Osteocyte (in vitro differentiated cells): ENCODE data around the gene ACSS1. TPM values are rescaled to one million over a fixed set of nuclear protein-coding genes. Genes with fewer than 3 reads are reported as not detected.
"Not testable (repeated sequence)": the region's sequence is repeated elsewhere in the genome, so short reads cannot be mapped to it uniquely, and the experiment has no call there.

Experiments used
- DNase-seq: peaks from one replicate; pipeline ENCODE4 v3.0.0; 2021; ENCODE audit warnings: mixed read lengths; ENCODE audit not compliant: unreplicated experiment; ENCODE audit errors: extremely low spot score
- H3K27ac Mint-ChIP-seq: one replicate; pipeline ENCODE4 v1.8.0; 2021; ENCODE audit warnings: mild to moderate bottlenecking, mixed read lengths; ENCODE audit not compliant: unreplicated experiment
- H3K27me3 Mint-ChIP-seq: one replicate; pipeline ENCODE4 v1.8.0; 2021; ENCODE audit warnings: mixed read lengths; ENCODE audit not compliant: unreplicated experiment
- H3K36me3 Mint-ChIP-seq: one replicate; pipeline ENCODE4 v1.8.0; 2021; ENCODE audit warnings: mixed read lengths; ENCODE audit not compliant: unreplicated experiment
- H3K4me1 Mint-ChIP-seq: one replicate; pipeline ENCODE4 v1.8.0; 2021; ENCODE audit warnings: mixed read lengths; ENCODE audit not compliant: unreplicated experiment
- H3K4me3 Mint-ChIP-seq: one replicate; pipeline ENCODE4 v1.8.0; 2021; ENCODE audit warnings: mild to moderate bottlenecking, moderate library complexity, mixed read lengths; ENCODE audit not compliant: unreplicated experiment
- H3K9me3 Mint-ChIP-seq: one replicate; pipeline ENCODE4 v1.8.0; 2021; ENCODE audit warnings: mixed read lengths; ENCODE audit not compliant: unreplicated experiment
- total RNA-seq: library from RNA; stranded (reverse); gene quantifications from 2 replicates; pipeline ENCODE4 v1.2.1, GENCODE V29; 2021
- TF ChIP-seq, protein P1 (sequence below): fragments of 200-600 bp; sonication (generic); IDR thresholded peaks from 2 replicates; pipeline ENCODE4 v1.5.0; 2021; ENCODE audit warnings: antibody characterized with exemption, mild to moderate bottlenecking, moderate library complexity

Gene ACSS1
- total RNA-seq, 1 donor from 2014 or later: 8.2 TPM

- peak; percentile 73 for DNase-seq
- H3K27me3 Mint-ChIP-seq: peaks cover 11% of the 10 kb centered on the region
- peaks cover 12% of the 10 kb centered on the region for H3K36me3 Mint-ChIP-seq
- peaks cover 1% of the 10 kb centered on the region for H3K4me1 Mint-ChIP-seq
- no peak overlapping the region for H3K4me3 Mint-ChIP-seq
- peaks cover 7% of the 10 kb centered on the region for H3K9me3 Mint-ChIP-seq
- H3K27ac Mint-ChIP-seq: no peak overlapping the region
- TF ChIP-seq, protein P1, sequence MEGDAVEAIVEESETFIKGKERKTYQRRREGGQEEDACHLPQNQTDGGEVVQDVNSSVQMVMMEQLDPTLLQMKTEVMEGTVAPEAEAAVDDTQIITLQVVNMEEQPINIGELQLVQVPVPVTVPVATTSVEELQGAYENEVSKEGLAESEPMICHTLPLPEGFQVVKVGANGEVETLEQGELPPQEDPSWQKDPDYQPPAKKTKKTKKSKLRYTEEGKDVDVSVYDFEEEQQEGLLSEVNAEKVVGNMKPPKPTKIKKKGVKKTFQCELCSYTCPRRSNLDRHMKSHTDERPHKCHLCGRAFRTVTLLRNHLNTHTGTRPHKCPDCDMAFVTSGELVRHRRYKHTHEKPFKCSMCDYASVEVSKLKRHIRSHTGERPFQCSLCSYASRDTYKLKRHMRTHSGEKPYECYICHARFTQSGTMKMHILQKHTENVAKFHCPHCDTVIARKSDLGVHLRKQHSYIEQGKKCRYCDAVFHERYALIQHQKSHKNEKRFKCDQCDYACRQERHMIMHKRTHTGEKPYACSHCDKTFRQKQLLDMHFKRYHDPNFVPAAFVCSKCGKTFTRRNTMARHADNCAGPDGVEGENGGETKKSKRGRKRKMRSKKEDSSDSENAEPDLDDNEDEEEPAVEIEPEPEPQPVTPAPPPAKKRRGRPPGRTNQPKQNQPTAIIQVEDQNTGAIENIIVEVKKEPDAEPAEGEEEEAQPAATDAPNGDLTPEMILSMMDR: no peak
Measured at GRCh38 chr20:25005661-25006060, 52.3 kb downstream of the ACSS1 start.

- peaks cover 6% of the 10 kb centered on the region for H3K4me1 Mint-ChIP-seq
- H3K36me3 Mint-ChIP-seq: peaks cover 12% of the 10 kb centered on the region
- peaks cover 11% of the 10 kb centered on the region for H3K27me3 Mint-ChIP-seq
- TF ChIP-seq, protein P1: no peak
- H3K4me3 Mint-ChIP-seq: no peak overlapping the region
- H3K9me3 Mint-ChIP-seq: peaks cover 7% of the 10 kb centered on the region
- peak; percentile 42 for DNase-seq
- H3K27ac Mint-ChIP-seq: no peak overlapping the region
Measured at GRCh38 chr20:25005220-25005619, 52.7 kb downstream of the ACSS1 start.

DNA sequence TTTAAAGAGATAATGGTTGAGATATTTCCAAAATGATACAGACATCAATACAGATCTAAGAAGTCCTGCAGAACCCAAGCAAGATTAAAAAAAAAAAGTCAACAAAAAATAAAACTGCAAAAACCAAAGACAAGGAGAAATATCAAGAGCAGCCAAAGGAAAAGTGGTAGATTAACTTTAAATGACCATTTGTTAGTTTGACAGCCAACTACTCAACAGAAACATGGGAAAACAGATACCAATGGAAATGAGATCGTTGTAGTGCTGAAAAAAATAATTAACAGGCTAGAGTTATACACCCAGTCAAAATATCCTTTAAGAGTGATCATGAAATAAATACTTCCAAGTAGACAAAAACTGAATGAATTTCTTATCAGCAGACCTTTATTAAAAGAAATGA, 54.9 kb downstream of the ACSS1 start:
- TF ChIP-seq, protein P1: no peak
- Mint-ChIP-seq H3K4me3 (no peak overlapping the region), H3K9me3 (peaks cover 7% of the 10 kb centered on the region), H3K27me3 (peaks cover 25% of the 10 kb centered on the region), H3K36me3 (peaks cover 11% of the 10 kb centered on the region), H3K4me1 (peaks cover 9% of the 10 kb centered on the region), H3K27ac (no peak overlapping the region)
- no peak for DNase-seq

DNA sequence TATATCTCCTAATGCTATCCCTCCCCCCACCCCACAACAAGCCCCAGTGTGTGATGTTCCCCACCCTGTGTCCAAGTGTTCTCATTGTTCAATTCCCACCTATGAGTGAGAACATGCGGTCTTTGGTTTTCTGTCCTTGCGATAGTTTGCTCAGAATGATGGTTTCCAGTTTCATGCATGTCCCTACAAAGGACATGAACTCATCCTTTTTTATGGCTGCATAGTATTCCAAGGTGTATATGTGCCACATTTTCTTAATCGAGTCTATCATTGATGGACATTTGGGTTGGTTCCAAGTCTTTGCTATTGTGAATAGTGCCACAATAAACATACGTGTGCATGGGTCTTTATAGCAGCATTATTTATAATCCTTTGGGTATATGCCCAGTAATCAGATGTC, 56.6 kb downstream of the ACSS1 start:
- H3K27ac Mint-ChIP-seq, DNase-seq, H3K4me3 Mint-ChIP-seq, H3K36me3 Mint-ChIP-seq, H3K9me3 Mint-ChIP-seq, H3K4me1 Mint-ChIP-seq: not testable (repeated sequence)
- H3K27me3 Mint-ChIP-seq: peaks cover 36% of the 10 kb centered on the region

GRCh38 chr20:25000268-25000801, 57.6 kb downstream of the ACSS1 start:
- peak overlapping the region; percentile 45 for H3K27ac Mint-ChIP-seq

More at GRCh38 chr20:25000268-25000801, 57.6 kb downstream of the ACSS1 start:
- Mint-ChIP-seq H3K27me3 (peaks cover 36% of the 10 kb centered on the region), H3K4me1 (peaks cover 13% of the 10 kb centered on the region), H3K36me3 (peaks cover 6% of the 10 kb centered on the region), H3K4me3 (no peak overlapping the region), H3K9me3 (peaks cover 7% of the 10 kb centered on the region)
- no peak for DNase-seq
- TF ChIP-seq, protein P1: peak; percentile 19
